PC-3 (cell line): ENCODE results near the gene DSG3. TPM values are rescaled to one million over a fixed set of nuclear protein-coding genes. Genes with fewer than 3 reads are reported as not detected.

Experiments used
- ATAC-seq: fragments of 200-7000 bp; cut with Tn5 transposase; 2 replicates; pipeline ENCODE4 v1.9.1; 2020; ENCODE audit warnings: mild to moderate bottlenecking, moderate library complexity
- BruUV-seq: library from RNA; stranded (reverse); fragments of 400-500 nt; replicated peaks from 2 replicates; lab custom pipeline; 2021; lab: Mats Ljungman, UMichigan
- CTCF ChIA-PET: fragments of 300-600 bp; sonication (Branson Sonifier 250); formaldehyde crosslinking; loops from one replicate; lab custom pipeline; 2022; ENCODE audit warnings: antibody characterized with exemption; lab: Charles Lee
- POLR2A ChIA-PET: fragments of 300-600 bp; sonication (Branson Sonifier 250); formaldehyde crosslinking; loops from one replicate; lab custom pipeline; 2022; ENCODE audit warnings: antibody characterized with exemption; ENCODE audit not compliant: unreplicated experiment; lab: Charles Lee
- DNase-seq: peaks from one replicate; pipeline ENCODE4 v3.0.0-alpha.2; 2015
- H2AFZ ChIP-seq: fragments of 300-600 bp; sonication (generic); 2 replicates; pipeline ENCODE4 v1.6.0; 2016; ENCODE audit warnings: antibody characterized with exemption, low read length
- H3F3A ChIP-seq: fragments of 300-600 bp; sonication (generic); one replicate; pipeline ENCODE4 v1.6.0; 2017; ENCODE audit warnings: antibody characterized with exemption, low read length, control low read depth, mild to moderate bottlenecking; ENCODE audit not compliant: unreplicated experiment
- H3K27ac ChIP-seq: fragments of 300-600 bp; sonication (generic); 2 replicates; pipeline ENCODE4 v1.5.1; 2016; ENCODE audit warnings: mild to moderate bottlenecking, low read length
- H3K27me3 ChIP-seq: fragments of 300-600 bp; sonication (generic); 2 replicates; pipeline ENCODE4 v1.6.1; 2016; ENCODE audit warnings: low read length, mixed read lengths
- H3K36me3 ChIP-seq: fragments of 300-600 bp; sonication (generic); 2 replicates; pipeline ENCODE4 v1.6.1; 2016; ENCODE audit warnings: low read depth, mixed run types, low read length, mixed read lengths
- H3K4me1 ChIP-seq: fragments of 300-600 bp; sonication (generic); 2 replicates; pipeline ENCODE4 v1.5.1; 2016; ENCODE audit warnings: low read length; ENCODE audit not compliant: insufficient read depth
- H3K4me2 ChIP-seq: fragments of 300-600 bp; sonication (generic); 2 replicates; pipeline ENCODE4 v1.6.0; 2016; ENCODE audit warnings: low read length
- H3K4me3 ChIP-seq: fragments of 300-600 bp; sonication (generic); 2 replicates; pipeline ENCODE4 v1.5.1; 2016; ENCODE audit warnings: mild to moderate bottlenecking, low read length, mixed read lengths
- H3K79me2 ChIP-seq: fragments of 300-600 bp; sonication (generic); 2 replicates; pipeline ENCODE4 v1.6.1; 2017; ENCODE audit warnings: low read length, mixed read lengths
- H3K9ac ChIP-seq: fragments of 300-600 bp; sonication (generic); 2 replicates; pipeline ENCODE4 v1.6.0; 2016; ENCODE audit warnings: mild to moderate bottlenecking, low read length
- H3K9me2 ChIP-seq: fragments of 300-600 bp; sonication (generic); replicated peaks from 2 replicates; pipeline ENCODE4 v1.6.1; 2016; ENCODE audit warnings: mixed run types, low read length, mixed read lengths
- H3K9me3 ChIP-seq: fragments of 300-600 bp; sonication (generic); 2 replicates; pipeline ENCODE4 v1.6.1; 2016; ENCODE audit warnings: low read length, mixed read lengths
- H4K20me1 ChIP-seq: fragments of 300-600 bp; sonication (generic); 2 replicates; pipeline ENCODE4 v1.6.1; 2016; ENCODE audit warnings: low read length, mixed read lengths
- CTCF ChIP-seq: fragments of 300-600 bp; sonication (generic); conservative IDR thresholded peaks from 2 replicates; pipeline ENCODE4 v1.5.1; 2017; ENCODE audit warnings: antibody characterized with exemption, low read depth, mild to moderate bottlenecking, low read length
- EZH2 ChIP-seq: fragments of 300-600 bp; sonication (generic); IDR thresholded peaks from one replicate; pipeline ENCODE4 v1.6.1; 2017; ENCODE audit warnings: antibody characterized with exemption, mild to moderate bottlenecking, low read length; ENCODE audit not compliant: unreplicated experiment
- EZH2phosphoT487 ChIP-seq: fragments of 300-600 bp; sonication (generic); IDR thresholded peaks from 2 replicates; pipeline ENCODE4 v1.6.1; 2018; ENCODE audit warnings: mild to moderate bottlenecking, antibody characterized with exemption, low read length, borderline replicate concordance
- intact Hi-C: fragments of 100-400 bp; cut with micrococcal nuclease; formaldehyde crosslinking; loops from 2 replicates; pipeline ENCODE4 v1.9.0; 2023
- total RNA-seq: library from RNA; depleted of rRNA; stranded (reverse); fragments of >200 nt; gene quantifications from 2 replicates; pipeline ENCODE4 v1.2.3, GENCODE V29; 2014

Gene DSG3
- total RNA-seq, 1 experiment from 2014 or later: not detected

- BruUV-seq: no TSS peak
- no peak overlapping the region for H3K4me2 ChIP-seq
- no peaks in the 10 kb centered on the region for H3K4me1 ChIP-seq
- no peaks in the 10 kb centered on the region for H3K9me2 ChIP-seq
- no peak overlapping the region for H3K9ac ChIP-seq
- DNase-seq: no peak
- no peaks in the 10 kb centered on the region for H3K27me3 ChIP-seq
- no peak for ATAC-seq
- H4K20me1 ChIP-seq: no peaks in the 10 kb centered on the region
- ChIA-PET CTCF (no interaction called here), POLR2A (no interaction called here)
- TF ChIP-seq EZH2phosphoT487: no peak
- no peak for TF ChIP-seq EZH2
- TF ChIP-seq CTCF: no peak
- H3K9me3 ChIP-seq: no peaks in the 10 kb centered on the region
- H3F3A ChIP-seq: no peaks in the 10 kb centered on the region
- no peaks in the 10 kb centered on the region for H3K36me3 ChIP-seq
- no peak overlapping the region for H3K27ac ChIP-seq
- intact Hi-C loops: no loop called here
- no peak overlapping the region for H2AFZ ChIP-seq
- no peak overlapping the region for H3K4me3 ChIP-seq
- no peaks in the 10 kb centered on the region for H3K79me2 ChIP-seq
These were observed 29.7 kb upstream of the DSG3 start for GRCh38 chr18:31417850-31418249.

- intact Hi-C loops: no loop called here
- CTCF ChIA-PET: no interaction called here
These were observed 28.0 kb upstream of the DSG3 start for GRCh38 chr18:31419457-31419932.

More at GRCh38 chr18:31419457-31419932, 28.0 kb upstream of the DSG3 start:
- Histone ChIP-seq H3K9me2 (no peaks in the 10 kb centered on the region), H3K9me3 (no peaks in the 10 kb centered on the region), H2AFZ (no peak overlapping the region), H3K4me3 (no peak overlapping the region), H3K79me2 (no peaks in the 10 kb centered on the region), H3K4me2 (no peak overlapping the region), H3K9ac (no peak overlapping the region), H3K4me1 (no peaks in the 10 kb centered on the region), H3K36me3 (no peaks in the 10 kb centered on the region), H3F3A (no peaks in the 10 kb centered on the region), H3K27ac (no peak overlapping the region), H4K20me1 (no peaks in the 10 kb centered on the region), H3K27me3 (no peaks in the 10 kb centered on the region)
- no TSS peak for BruUV-seq
- ATAC-seq (no peak), DNase-seq (no peak)
- TF ChIP-seq EZH2 (no peak), EZH2phosphoT487 (no peak), CTCF (no peak)
- POLR2A ChIA-PET: no interaction called here
